GM18873 (cell line): ENCODE results near the gene USP40.

Source experiments
- ATAC-seq: cut with Tn5 transposase; IDR thresholded peaks from one replicate; pipeline ENCODE4 v1.9.1; 2021; ENCODE audit warnings: mild to moderate bottlenecking, moderate library complexity, moderate number of reproducible peaks; ENCODE audit not compliant: unreplicated experiment, low FRiP score

The USP40 gene

DNA sequence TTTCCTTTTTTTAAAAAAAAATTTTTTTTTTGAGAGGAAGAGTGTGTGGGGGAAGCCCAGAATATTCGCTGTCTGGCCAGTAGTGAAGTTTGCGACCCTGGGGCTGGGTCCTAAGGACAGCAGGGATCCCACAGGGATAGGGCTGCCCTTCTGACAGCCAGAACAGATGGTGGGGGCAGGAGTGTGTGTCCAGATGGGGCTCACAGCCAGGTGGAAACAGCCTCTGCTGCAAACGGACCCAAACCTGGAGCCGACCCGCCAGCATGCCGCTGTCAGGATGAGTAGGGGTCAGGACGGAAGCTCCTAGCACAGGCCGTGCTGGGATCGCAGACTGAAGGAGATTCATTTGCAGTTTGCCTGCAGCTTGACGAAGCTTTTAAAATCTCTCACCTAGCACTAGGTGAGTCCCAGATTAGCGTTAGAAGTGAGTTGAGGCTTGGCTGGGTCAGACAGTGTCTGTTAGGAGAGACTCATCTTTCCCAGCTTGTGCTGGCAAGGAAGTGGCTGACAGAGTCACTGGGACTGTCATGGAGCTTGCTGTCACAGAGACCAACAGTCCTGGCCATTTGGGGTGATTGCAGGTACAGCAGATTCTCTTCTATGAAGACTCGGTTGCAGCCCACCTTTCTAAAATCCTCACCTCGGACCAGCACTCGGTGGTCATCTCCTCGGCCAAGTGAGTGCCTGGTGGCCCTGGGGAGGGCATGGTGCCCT is 118.9 kb downstream of the USP40 start:
- no peak for ATAC-seq

- no peak for ATAC-seq
These were observed 119.8 kb downstream of the USP40 start for GRCh38 chr2:233446606-233447305.

DNA sequence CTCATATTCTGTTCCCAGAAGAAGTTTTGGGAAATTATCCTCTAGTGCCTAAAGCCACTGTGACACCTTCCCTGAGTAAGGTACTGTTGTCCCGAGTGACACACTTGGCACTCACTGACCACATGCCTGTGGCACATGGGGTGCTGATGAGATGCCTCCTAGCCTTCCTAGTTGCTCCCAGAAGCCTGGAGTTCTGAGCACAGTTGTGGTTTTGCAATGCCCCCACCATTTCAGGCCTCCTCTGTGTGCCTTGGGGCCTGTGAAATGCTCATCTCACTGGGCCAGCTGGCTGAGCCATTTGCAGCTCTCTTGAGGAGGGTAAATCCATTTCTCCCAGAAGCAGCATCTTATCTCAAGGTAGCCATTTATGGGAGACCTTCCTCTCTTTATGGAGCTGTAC is 120.5 kb downstream of the USP40 start:
- no peak for ATAC-seq

DNA sequence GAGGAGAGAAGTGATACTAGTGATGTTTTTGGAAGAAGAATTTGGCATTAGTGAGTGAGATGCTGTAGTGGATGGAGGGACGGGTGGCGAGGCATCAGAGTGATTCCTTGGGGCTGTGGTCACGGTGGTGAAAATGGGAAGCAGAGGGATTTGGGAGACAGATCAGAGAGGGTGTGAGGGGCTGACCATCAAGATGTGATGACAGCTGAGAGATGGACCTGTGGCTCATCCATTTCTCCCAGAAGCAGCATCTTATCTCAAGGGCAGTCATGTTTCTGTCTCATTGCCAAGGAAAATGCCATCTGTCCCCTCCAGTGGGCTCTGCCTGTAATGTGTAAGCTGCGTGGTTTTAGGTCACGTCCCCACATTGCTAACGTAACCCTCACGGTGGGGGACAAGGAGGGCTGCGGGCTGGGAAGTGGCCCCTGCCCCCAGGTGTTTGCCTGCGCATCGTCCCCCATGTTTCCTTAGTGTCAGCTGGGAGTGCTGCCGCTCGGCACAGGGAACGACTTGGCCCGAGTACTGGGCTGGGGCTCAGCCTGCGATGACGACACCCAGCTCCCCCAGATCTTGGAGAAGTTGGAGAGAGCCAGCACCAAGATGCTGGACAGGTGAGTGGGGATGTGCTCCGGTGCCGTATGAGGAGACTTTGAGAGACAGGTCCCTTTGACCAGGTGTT is 121.3 kb downstream of the USP40 start:
- ATAC-seq, result no peak

DNA sequence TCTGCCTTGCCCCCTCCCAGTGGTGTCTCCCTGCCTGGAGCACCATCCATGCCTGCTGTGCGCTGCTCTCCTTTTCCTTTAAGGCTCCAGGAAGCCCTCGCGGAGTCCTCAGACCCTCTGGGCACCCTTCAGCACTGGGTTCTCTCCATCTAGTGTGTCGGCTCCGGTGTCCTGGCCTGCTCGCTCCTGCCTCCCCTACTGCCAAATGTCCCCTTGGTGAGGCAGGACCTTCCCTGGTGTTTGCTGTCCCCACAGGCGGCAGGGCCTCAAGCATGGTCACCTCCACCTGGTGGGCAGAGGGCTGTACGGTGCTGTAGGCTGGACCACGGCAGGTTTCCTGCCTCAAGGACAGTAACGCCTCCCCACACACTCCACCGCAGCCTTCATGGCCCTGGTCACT is 122.1 kb downstream of the USP40 start:
- ATAC-seq, result no peak

DNA sequence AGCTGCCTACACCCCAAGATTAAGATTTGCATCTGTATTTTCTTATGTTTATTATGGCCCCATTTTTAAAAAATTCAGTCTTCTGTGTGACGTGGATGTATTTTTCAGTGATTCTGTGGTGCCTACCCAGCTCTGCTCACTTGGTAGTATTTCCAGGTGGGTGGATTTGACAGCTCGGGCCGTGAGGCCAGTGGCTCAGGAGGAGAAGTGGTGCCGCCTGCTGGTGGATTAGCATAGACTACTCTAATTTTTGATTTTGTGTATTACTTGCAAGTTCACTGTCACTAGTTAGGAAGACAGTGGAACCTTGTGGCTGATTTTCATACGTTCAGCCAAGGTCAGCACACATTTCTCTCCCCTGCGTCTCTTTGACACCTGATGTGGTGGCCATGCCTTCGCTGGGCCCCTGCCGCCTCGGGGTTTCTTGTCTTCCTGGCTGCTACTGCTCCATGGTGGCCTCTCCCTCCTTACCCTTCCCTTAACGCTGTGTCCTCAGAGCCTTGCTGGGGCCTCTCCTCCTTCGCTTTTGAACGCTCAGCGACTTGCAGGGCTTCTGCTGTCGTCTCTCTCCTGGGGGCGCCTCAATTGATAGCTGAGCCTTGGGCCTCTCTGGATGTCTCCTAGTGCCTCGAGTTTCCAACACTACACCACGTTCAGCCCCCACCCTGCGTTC is 122.9 kb downstream of the USP40 start:
- ATAC-seq, result no peak

GRCh38 chr2:233442028-233442310 is 124.6 kb downstream of the USP40 start:
- no peak for ATAC-seq

DNA sequence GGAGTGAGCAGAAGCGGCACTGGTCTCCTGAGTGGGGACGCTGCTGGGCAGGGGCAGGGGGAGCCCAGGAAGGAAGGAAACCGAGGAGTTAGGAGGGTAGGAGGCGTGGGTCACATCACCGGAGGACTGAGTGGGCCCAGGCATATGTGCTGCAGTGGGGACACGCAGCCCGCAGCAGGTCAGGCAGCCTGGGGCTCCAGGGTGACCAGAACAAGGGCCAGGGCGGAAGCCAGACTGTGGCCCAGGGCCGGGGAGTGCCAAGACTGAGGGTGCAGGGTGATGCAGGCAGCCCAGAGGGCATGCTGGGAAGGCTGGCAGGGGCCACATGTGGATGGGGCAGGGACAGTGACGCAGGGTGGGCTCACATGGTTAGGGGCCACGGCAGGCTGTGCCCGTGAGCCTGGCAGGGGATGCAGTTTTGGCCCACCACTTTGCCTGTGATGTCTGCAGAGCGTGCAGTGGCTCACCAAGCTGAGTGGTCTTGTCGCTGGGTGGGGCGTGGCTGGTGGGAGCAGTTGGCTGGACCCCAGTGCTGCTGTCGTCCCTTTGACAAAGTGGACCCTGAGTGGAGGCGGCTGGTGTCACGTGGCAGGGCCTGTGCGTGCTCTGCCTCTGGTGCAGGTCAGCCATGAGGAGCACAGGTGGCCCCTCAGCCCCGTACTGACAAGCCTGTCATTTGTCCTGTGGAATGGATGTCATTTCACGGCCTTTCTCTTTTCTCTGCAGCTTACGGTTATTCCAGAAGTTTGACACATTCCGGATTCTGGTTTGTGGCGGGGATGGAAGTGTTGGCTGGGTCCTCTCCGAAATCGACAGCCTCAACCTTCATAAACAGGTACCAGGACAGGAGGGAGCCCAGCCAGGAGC is 125.2 kb downstream of the USP40 start:
- no peak for ATAC-seq

DNA sequence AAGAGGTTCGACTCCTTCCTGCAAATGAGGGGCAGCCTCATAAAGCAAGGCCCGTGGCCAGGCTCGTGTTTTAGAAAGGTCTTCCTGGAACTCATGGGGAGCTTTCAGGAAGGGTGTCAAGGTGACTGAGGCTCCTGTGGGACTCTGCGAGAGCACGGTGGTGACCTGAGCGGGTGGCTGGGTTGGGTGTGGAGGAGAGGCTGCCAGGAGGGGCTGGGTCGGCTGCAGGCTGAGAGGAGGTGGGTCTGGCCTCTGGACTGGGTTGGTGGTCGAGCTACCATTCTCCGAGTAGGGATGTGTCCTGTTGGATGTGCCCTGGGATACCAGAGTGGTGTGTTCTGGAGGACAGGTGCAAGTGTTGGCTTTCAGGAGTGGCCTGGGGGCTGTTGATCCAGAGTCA is 125.9 kb downstream of the USP40 start:
- no peak for ATAC-seq

DNA sequence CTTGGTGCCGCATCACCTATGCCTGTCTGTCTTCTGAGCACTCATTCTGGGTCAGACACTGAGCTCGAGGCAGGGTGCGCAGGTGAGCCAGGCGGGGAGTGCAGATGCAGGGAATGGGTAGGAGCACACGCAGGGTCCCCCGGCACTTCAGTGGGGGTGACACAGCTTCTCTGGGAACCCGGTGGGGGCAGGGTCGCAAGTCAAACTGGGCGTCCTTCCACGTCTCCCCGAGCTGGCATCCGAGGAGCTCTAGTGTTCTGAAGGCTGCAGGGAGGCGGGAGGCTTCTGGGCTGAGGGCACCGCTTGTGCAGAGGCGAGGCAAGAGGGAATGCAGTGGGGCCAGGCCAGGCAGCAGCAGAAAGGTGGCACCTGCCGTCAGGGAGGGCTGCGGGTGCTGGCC is 126.3 kb downstream of the USP40 start:
- no peak for ATAC-seq

GRCh38 chr2:233439191-233439590 is 127.4 kb downstream of the USP40 start:
- no peak for ATAC-seq

- ATAC-seq, result no peak
These were observed 127.9 kb downstream of the USP40 start for GRCh38 chr2:233438573-233439147.

DNA sequence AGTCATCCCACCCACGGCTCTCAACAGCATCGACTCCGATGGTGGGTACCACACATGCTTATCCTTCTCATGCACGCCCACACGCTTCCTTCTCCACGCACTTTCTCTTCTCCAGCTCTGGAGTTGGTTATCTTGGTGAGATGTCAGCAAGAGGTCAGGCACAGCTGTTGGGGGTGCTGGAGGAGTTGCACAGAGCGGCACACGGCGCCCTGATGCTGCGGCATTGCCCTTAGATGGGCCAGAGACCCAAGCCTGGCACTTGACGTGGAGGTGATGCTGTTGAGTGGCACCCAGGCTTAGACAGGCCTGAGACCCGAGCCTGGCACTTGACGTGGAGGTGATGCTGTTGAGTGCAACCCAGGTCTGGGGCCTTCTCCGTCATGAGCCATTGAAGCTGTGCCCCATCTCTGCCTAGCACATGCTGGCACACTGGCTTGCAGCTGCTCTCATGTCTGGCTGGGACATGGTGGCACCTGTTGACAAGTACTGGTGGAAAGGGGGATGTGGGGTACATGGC is 129.1 kb downstream of the USP40 start:
- ATAC-seq, result no peak

GRCh38 chr2:233436691-233437438 is 129.7 kb downstream of the USP40 start:
- ATAC-seq, result no peak

DNA sequence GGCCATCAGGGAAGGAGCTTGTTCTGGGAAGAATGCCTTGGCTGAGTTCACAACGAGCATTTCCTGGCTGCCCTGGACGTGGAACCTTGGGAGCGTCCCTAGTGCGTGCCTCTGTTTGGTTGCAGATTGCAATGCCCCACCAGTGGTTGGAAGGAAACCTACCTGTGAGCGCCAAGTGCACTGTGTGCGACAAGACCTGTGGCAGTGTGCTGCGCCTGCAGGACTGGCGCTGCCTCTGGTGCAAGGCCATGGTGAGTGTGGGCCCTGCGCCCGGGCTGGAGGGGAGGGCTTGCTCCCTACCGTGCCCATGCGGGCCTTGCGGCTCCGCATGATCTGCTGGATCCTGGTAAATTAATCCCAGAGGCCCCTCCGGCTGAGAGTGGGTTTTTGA is 130.4 kb downstream of the USP40 start:
- no peak for ATAC-seq

DNA sequence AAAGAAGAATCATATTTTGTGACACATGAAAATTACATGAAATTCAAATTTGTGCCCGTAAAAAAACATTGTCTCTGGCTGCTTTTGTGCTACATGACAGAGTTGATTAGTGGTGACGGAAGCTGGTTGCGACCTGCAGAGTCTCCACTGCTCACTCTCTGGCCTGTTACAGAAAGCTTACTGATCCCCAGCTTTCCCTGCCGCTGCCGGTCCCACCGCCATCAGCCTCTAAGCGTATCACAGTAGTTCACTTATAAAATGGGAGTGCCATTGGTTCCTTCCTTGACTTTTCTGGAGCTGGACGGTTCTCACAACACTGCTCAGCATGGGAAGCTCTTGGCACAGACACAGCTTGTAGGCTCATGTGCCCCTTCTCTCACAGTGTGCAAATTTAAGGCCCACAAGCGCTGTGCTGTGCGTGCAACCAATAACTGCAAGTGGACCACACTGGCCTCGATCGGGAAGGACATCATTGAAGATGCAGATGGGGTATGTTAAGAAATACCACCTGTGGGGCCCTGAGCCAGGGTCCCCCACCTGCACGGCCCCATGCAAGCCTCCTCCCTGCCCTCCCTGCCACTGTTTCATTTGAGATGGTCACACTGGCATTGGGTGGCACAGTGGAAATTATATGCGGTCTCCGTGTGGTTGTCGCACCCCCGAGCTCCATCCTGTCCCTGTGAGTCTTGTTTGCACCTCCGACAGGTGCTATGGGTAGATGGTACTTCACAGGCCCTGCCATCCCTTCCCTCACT is 131.0 kb downstream of the USP40 start:
- no peak for ATAC-seq

DNA sequence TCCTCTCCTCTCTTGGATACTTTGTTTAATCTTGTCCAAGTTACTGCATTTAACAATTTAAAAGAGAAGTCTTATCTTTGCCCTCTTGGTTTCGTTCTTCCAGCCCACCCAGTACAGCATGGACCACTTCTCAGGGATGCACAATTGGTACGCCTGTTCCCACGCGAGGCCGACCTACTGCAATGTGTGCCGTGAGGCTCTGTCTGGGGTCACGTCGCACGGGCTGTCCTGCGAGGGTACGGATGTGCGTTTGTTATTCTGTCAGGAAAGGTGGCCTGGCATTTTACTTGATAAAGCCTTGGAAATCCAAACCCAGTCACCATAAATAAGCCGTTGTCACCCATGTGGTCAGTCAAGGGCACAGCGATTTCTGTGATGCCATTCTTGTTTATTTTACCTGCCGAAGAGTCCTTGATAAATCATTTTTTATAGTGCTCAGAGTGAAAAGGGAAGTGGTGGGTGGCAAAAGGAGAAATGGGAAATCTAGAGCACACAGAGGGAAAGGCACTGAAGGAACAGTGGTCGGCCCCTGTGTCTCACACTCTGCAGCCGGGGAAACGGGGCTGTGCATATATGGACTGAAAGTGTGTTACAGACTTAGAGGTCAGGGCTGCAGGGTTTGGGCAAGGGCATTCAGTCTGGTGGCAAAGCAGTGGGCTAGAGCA is 131.8 kb downstream of the USP40 start:
- ATAC-seq, result no peak

- no peak for ATAC-seq
These were observed 132.8 kb downstream of the USP40 start for GRCh38 chr2:233433794-233434193.
